Activated effector memory CD4-positive, alpha-beta T cell treated with Interleukin-2 at 50 U/mL for 16 hours (primary cell): ENCODE data around the gene KRTAP2-4.
"Not testable (repeated sequence)": the region's sequence is repeated elsewhere in the genome, so short reads cannot be mapped to it uniquely, and the experiment has no call there.

ENCODE experiments used
- DNase-seq: peaks from one replicate; pipeline ENCODE4 v3.0.0-alpha.2; 2020

Gene KRTAP2-4

GRCh38 chr17:41065829-41066624 is at the start of gene KRTAP2-4:
Gene KRTAP2-4 (minus strand): TSS chr17:41065879. CDS start chr17:41065845, 34 bp downstream.
- no peak for DNase-seq

- DNase-seq: no peak
Observed at GRCh38 chr17:41111151-41111885, 45.6 kb upstream of the KRTAP2-4 start.

GRCh38 chr17:41108728-41109386 is 43.2 kb upstream of the KRTAP2-4 start:
- not testable (repeated sequence) for DNase-seq

GRCh38 chr17:41107941-41108450 is 42.3 kb upstream of the KRTAP2-4 start:
- no peak for DNase-seq

- not testable (repeated sequence) for DNase-seq
Observed at GRCh38 chr17:41105347-41105746, 39.7 kb upstream of the KRTAP2-4 start, which contains the start of gene KRTAP4-9. Gene KRTAP4-9 (plus strand): TSS chr17:41105389. CDS start chr17:41105389, 0 bp downstream.

- not testable (repeated sequence) for DNase-seq
Observed at GRCh38 chr17:41104386-41105038, 38.8 kb upstream of the KRTAP2-4 start.

- DNase-seq: no peak
Observed at GRCh38 chr17:41103896-41104295, 38.2 kb upstream of the KRTAP2-4 start.

GRCh38 chr17:41101586-41102259 is 36.0 kb upstream of the KRTAP2-4 start, which contains the start of gene KRTAP4-16:
Gene KRTAP4-16 (minus strand): TSS chr17:41102209. CDS start chr17:41102209, 0 bp downstream.
- no peak for DNase-seq

GRCh38 chr17:41099682-41100480 is 34.2 kb upstream of the KRTAP2-4 start:
- DNase-seq: not testable (repeated sequence)

GRCh38 chr17:41098481-41098880 is 32.8 kb upstream of the KRTAP2-4 start:
- DNase-seq: no peak

GRCh38 chr17:41098042-41098441 is 32.4 kb upstream of the KRTAP2-4 start, which contains the start of gene KRTAP4-8:
Gene KRTAP4-8 (minus strand): TSS chr17:41098142. CDS start chr17:41098084, 58 bp downstream.
- DNase-seq: no peak

GRCh38 chr17:41096055-41096454 is 30.4 kb upstream of the KRTAP2-4 start:
- no peak for DNase-seq

GRCh38 chr17:41088760-41089352 is 23.2 kb upstream of the KRTAP2-4 start:
- not testable (repeated sequence) for DNase-seq

- not testable (repeated sequence) for DNase-seq
Observed at GRCh38 chr17:41084100-41084856, 18.6 kb upstream of the KRTAP2-4 start, which contains the start of gene KRTAP4-7. Gene KRTAP4-7 (plus strand): TSS chr17:41084150. CDS start chr17:41084207, 57 bp downstream.

- not testable (repeated sequence) for DNase-seq
Observed at GRCh38 chr17:41083427-41083826, 17.7 kb upstream of the KRTAP2-4 start.

- no peak for DNase-seq
Observed at GRCh38 chr17:41082626-41083025, 16.9 kb upstream of the KRTAP2-4 start.

- no peak for DNase-seq
Observed at GRCh38 chr17:41076788-41077187, 11.1 kb upstream of the KRTAP2-4 start.

GRCh38 chr17:41073676-41074075 is 8.0 kb upstream of the KRTAP2-4 start:
- no peak for DNase-seq

- no peak for DNase-seq
Observed at GRCh38 chr17:41071606-41072360, 6.1 kb upstream of the KRTAP2-4 start.
